Motor neuron (in vitro differentiated cells): ENCODE data around the gene SPDYC. TPM values are rescaled to one million over a fixed set of nuclear protein-coding genes. Genes with fewer than 3 reads are reported as not detected.

Experiments
- ATAC-seq, 8 experiments: fragments of 200-7000 bp; cut with Tn5 transposase; replicated peaks in 6 of 8; 2 replicates each; pipeline ENCODE4 v1.8.0; 2021; ENCODE audit warnings: mild to moderate bottlenecking in 8 of 8, moderate library complexity in 8 of 8
- H3K27ac ChIP-seq, 2 donors: fragments of 250-450 bp; sonication (Bioruptor Pico); 2 replicates each; pipeline ENCODE4 v1.9.0; 2021; ENCODE audit warnings: antibody characterized with exemption in 2 of 2, mild to moderate bottlenecking in 2 of 2, moderate library complexity in 1 of 2
- H3K4me1 ChIP-seq, 2 donors: fragments of 250-450 bp; sonication (Bioruptor Pico); replicated peaks in 1 of 2; 2 replicates each; pipeline ENCODE4 v1.6.1; 2021; ENCODE audit warnings: antibody characterized with exemption in 2 of 2, mild to moderate bottlenecking in 2 of 2, moderate library complexity in 1 of 2
- H3K4me3 ChIP-seq, 5 donors: fragments of 250-450 bp; sonication (Bioruptor Pico); 2 replicates each; pipeline ENCODE4 v1.9.0; 2021; ENCODE audit warnings: antibody characterized with exemption in 5 of 5, mild to moderate bottlenecking in 5 of 5, moderate library complexity in 4 of 5
- WGBS, 10 experiments: fragments of 450-650 bp; shearing (Covaris generic); methylation state at CpG; one replicate each; pipeline ENCODE4 v1.0.0; 2022; 5-methylcytosine and 5-hydroxymethylcytosine counted together
- in situ Hi-C, 9 experiments: fragments of 400-800 bp; cut with MboI; loops; one replicate each; pipeline ENCODE4 v1.15.0; 2021; ENCODE audit warnings: low sequenced_read_pairs in 9 of 9, low pct_unique_long_range_greater_than_20kb in 2 of 9; ENCODE audit not compliant: unreplicated experiment in 9 of 9
- total RNA-seq, 8 experiments: library from RNA; unstranded; fragments of 300-600 nt; gene quantifications; 2 replicates each; pipeline versions ENCODE4 v1.2.3 to v1.2.4, GENCODE V29; 2022

Gene SPDYC
- total RNA-seq, 8 experiments from 2014 or later: 0.28 TPM; not detected in 7

- H3K4me3 ChIP-seq: no peak overlapping the region
- H3K27ac ChIP-seq: no peak overlapping the region
- no peaks in the 10 kb centered on the region for H3K4me1 ChIP-seq
- in situ Hi-C loops: no loop called here
- WGBS, 10 experiments: 80 to 100% (median 88%) methylated on average over 1 to 6 of the region's 16 CpGs; no CpG with 5 or more reads in 3 of the 10 experiments
- ATAC-seq: no peak
Measured at GRCh38 chr11:65207918-65208784, 38.1 kb downstream of the SPDYC start.

GRCh38 chr11:65208785-65209710 is 39.0 kb downstream of the SPDYC start:
- no peak overlapping the region for H3K27ac ChIP-seq
- in situ Hi-C loops: no loop called here
- no peaks in the 10 kb centered on the region for H3K4me1 ChIP-seq
- no peak overlapping the region for H3K4me3 ChIP-seq
- 60 to 100% (median 85%) methylated on average over 1 to 7 of the region's 13 CpGs; no CpG with 5 or more reads in 2 of the 10 experiments for WGBS, 10 experiments
- ATAC-seq: no peak

- ATAC-seq: no peak
- WGBS, 10 experiments: 80 to 100% (median 93%) methylated on average over 1 to 11 of the region's 20 CpGs; no CpG with 5 or more reads in 5 of the 10 experiments
- in situ Hi-C loops: no loop called here
- H3K4me1 ChIP-seq: no peaks in the 10 kb centered on the region
- H3K4me3 ChIP-seq: no peak overlapping the region
- no peak overlapping the region for H3K27ac ChIP-seq
Measured at GRCh38 chr11:65209711-65210360, 39.8 kb downstream of the SPDYC start.

- WGBS, 10 experiments: no CpG with 5 or more reads among the region's 14 CpGs
- in situ Hi-C loops: no loop called here
- no peak overlapping the region for H3K27ac ChIP-seq
- no peak overlapping the region for H3K4me3 ChIP-seq
- no peaks in the 10 kb centered on the region for H3K4me1 ChIP-seq
- ATAC-seq: no peak
Measured at GRCh38 chr11:65210361-65210731, 40.3 kb downstream of the SPDYC start.

- H3K27ac ChIP-seq: no peak overlapping the region
- 100% methylated on average over 1 of the region's 4 CpGs; no CpG with 5 or more reads in 9 of the 10 experiments for WGBS, 10 experiments
- H3K4me3 ChIP-seq: no peak overlapping the region
- in situ Hi-C loops: no loop called here
- H3K4me1 ChIP-seq: no peaks in the 10 kb centered on the region
- no peak for ATAC-seq
Measured at GRCh38 chr11:65210748-65211147, 40.7 kb downstream of the SPDYC start.

- Histone ChIP-seq H3K27ac (no peak overlapping the region), H3K4me3 (no peak overlapping the region), H3K4me1 (no peaks in the 10 kb centered on the region)
- ATAC-seq: peak in 7 of 8 experiments; percentile 9 to 90 (median 25)
- 28 to 52% (median 40%) methylated on average over 1 to 13 of the region's 29 CpGs; no CpG with 5 or more reads in 5 of the 10 experiments for WGBS, 10 experiments
- in situ Hi-C loops: no loop called here
Measured at GRCh38 chr11:65211293-65212105, 41.5 kb downstream of the SPDYC start.

- Histone ChIP-seq H3K27ac (no peak overlapping the region), H3K4me3 (no peak overlapping the region), H3K4me1 (no peaks in the 10 kb centered on the region)
- in situ Hi-C loops: no loop called here
- 100% methylated on average over 2 of the region's 13 CpGs; no CpG with 5 or more reads in 9 of the 10 experiments for WGBS, 10 experiments
- no peak for ATAC-seq
Measured at GRCh38 chr11:65212226-65212801, 42.3 kb downstream of the SPDYC start.

- 14 to 62% (median 35%) methylated on average over 1 to 8 of the region's 26 CpGs; no CpG with 5 or more reads in 4 of the 10 experiments for WGBS, 10 experiments
- in situ Hi-C loops: no loop called here
- H3K4me3 ChIP-seq: no peak overlapping the region
- no peaks in the 10 kb centered on the region for H3K4me1 ChIP-seq
- H3K27ac ChIP-seq: no peak overlapping the region
- ATAC-seq: peak in 5 of 8 experiments; percentile 8 to 31 (median 23)
Measured at GRCh38 chr11:65213322-65214211, 43.5 kb downstream of the SPDYC start.

GRCh38 chr11:65214212-65214845 is 44.3 kb downstream of the SPDYC start:
- no peak overlapping the region for H3K4me3 ChIP-seq
- ATAC-seq: no peak
- H3K27ac ChIP-seq: no peak overlapping the region
- 71 to 100% (median 93%) methylated on average over 1 to 9 of the region's 16 CpGs for WGBS, 10 experiments
- H3K4me1 ChIP-seq: no peaks in the 10 kb centered on the region
- in situ Hi-C loops: no loop called here

- WGBS, 10 experiments: 78 to 100% (median 95%) methylated on average over 3 to 15 of the region's 24 CpGs
- in situ Hi-C loops: no loop called here
- Histone ChIP-seq H3K4me3 (no peak overlapping the region), H3K4me1 (no peaks in the 10 kb centered on the region), H3K27ac (no peak overlapping the region)
- ATAC-seq: no peak
Measured at GRCh38 chr11:65215441-65216076, 45.5 kb downstream of the SPDYC start.
